ENCODE results near the gene ZNF860.
"Not testable (repeated sequence)": the region's sequence is repeated elsewhere in the genome, so short reads cannot be mapped to it uniquely, and the experiment has no call there.

The ZNF860 gene

DNA sequence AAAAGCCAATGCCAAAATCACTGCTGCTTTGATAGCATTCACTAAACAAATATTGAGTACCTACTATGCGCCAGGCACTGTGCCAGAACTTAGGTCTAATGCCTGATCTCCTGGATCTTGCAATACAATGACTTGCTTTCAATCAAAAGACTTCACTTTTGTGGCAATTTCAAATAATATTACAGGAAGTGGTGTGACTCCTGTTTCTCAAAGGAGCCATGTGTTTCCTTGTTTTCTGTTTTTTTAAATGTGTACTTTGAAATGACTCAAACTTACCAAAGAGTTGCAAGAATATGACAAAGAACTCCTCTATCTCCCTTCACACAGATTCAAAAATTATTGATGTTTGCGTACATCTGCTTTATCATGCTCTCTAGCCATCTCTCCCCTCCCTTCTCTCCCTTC lies 18.7 kb upstream of the ZNF860 start:
- DNase-seq: no peak

DNA sequence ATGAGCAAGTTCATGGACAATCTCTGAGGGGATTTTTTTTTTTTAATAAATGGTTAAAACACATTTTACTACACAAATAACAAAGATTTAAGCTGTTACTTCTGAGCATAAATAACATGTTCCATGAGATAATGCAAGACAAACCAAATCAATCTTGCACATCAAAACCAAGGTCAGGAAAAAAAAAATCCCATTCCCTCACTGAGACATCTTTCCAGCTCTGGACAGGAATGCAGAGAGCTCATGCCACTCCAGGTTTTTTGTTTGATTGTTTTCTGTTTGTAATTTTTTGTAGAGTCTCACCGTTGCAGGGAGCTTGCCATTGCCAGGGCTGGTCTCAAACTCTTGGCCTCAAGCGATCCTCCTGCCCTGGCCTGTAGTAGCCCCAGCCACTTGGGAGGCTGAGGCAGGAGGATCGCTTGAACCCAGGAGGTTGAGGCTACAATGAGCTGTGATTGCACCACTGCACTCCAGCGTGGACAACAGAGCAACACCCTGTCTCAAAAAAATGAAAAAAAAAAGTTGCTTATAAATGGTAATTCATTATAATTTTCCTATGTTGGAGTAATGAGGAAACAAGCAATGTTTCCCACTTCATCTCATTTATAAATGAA lies 14.5 kb upstream of the ZNF860 start:
- DNase-seq: no peak

DNA sequence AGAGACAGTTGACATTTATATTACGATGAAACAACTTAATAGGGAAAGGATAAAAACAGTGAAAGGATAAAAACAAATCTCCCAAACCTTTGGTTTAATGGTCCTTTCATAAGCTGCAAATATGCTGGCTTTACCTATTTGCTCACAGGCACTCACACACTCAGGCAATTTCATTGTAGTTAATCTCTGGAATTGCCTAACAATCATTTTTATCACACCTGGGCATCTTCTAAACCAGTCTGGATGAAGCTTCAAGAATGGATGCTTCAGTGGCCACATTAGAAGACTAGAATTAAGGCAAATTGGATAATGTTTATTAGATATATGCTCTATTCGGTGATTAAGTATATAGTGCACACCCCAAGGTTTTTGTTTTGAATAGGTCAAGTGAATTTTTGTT lies 14.0 kb upstream of the ZNF860 start:
- DNase-seq: no peak

DNA sequence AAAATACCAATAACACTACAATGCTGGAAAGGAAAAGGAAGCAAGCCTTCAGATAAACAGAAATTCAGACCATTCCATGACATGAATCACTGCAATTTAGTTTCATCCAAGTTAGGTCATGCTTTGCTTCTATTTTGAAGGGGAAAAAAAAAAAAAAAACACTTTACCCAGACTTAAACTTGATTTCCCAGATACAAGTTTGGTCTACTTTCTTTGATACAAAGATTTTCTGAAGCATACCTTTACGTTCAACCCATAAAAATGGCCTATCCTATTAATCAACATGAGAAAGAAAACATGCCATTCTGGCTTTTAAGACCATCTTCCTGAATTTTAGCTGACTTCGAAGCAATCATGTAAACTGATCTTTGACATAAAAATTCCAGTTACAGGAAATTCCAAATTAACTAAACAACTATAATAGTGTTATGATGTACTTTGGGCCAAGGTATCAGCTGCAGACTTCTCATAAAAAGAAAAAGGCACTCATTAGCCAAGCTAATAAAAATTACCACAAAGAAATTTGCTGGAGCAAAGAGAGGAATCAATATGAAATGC lies 13.1 kb upstream of the ZNF860 start:
- DNase-seq: no peak

DNA sequence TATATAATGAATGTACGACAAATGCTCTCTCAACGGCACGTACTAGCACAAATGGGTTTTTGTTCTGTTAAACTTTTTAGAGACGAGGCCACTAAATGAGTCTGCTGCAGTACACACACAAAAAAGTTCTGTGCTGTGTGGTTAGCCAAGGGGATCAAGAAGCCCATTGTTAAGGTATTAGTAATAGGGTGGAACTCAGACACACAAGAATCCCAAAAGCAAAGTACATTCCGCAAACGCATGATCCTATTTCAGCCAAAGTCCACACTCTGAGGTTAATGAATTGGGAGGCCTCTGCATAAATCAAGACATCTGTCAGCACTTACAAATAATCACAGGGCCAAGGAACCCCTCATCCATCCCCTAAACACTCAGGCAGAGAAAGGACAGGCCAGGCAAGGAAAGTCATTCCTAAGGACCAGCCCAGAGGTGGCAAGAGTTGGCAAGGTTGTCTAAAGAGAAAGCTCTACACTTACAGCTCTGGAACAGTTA lies 12.6 kb upstream of the ZNF860 start:
- no peak for DNase-seq

DNA sequence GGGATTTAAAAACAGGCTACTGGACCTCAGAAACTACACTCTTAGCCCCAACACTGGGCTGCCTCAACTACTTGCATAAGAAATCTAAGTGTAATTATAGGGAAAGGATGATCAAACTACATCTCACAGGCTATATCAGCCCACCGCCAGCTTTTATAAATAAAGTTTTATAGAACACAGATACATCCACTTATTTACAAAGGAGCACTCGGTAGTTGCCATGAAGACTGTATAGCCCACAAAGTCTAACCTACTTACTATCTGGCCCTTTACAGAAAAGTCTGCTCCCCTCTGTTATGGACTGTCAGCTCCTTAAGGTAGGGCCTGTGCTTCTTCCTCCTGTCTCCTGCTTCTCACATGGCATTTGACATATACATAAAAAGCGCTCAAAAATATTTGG lies 9.9 kb upstream of the ZNF860 start:
- DNase-seq: no peak

DNA sequence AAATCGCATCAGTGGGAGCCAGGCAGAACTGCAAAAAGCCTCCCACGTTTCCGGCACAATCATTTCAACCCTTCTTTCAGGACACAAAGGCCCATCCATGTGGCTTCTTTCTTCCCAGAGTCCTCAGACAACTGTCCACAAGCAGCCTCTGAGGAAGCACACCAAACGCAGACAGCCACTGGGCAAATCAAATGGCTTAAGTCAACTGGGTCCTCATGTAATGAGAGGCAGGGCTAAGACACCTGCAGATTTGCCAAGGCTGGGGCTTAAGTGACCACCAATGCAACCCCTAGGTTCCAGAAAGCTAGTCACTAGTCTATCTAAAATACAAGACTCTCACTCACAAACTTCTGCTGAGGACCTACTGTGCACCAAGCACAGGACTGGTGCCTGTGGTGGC lies 8.5 kb upstream of the ZNF860 start:
- DNase-seq: no peak

DNA sequence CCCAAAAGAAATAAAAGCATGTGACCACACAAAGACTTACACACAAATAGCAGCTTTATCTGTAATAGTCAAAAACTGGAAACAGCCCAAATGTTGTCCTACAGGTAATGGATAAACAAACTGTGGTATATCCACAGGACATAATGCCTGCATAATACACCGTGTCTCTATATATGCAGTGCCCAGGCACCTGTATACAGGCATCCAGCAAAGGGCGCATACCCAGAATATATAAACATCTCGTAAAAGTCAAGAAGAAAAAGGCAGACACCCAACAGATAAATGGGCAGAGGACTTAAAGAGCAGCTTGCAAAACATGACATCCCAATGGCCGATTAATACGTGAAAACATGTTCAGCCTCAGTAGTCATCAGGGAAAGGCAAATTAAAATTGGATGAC lies 7.7 kb upstream of the ZNF860 start:
- no peak for DNase-seq

DNA sequence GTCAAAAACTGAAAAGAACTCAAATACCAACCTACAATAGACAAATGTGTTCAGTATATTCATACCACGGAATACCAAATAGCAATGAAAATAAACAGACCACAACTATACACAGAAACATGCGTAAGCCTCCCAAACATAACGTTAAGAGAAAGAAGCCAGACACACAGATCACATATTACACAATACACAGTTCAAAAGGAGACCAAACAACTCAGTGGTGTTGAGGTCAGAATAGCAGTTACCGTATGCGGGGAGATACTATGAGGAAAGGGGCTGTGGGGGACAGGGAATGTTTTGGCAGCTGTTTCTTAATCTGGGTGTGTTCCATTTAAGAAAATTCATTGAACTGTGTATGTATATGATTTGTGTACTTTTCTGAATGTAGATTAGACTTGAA lies 7.1 kb upstream of the ZNF860 start:
- no peak for DNase-seq

DNA sequence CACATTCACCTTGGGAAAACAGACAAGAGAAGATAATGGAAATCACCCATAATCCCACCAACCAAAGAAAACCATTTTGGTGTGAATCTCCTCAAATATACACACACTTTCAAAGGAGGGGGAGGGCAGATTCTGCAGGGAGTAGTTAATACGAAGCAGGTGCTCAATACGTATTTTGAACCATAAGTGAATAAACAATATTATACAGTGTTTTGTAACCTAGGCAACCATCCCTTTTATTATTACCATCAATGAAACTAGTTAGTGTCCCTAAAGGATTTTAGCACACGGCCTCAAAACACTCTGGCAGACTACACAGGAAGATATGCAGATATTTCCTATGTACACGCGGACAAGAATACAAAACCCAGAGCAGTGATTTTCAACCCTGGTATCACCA lies 6.6 kb upstream of the ZNF860 start:
- no peak for DNase-seq

DNA sequence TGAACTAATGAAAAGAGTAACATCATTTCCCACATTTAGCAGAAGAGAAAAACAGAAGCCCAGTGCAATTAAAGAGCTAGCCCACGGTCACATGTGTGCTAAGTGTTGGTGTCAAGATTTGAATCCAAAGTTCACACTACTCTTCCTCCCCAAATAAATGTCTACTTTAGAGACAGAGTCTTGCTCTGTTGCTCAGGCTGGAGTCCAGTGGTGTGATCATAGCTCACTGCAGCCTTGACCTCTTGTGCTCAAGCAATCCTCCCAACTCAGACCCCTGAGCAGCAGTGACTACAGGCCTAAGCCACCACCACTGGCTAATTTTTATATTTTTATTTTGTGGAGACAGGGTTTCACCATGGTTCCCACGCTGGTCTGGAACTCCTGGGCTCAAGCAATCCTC lies 5.2 kb upstream of the ZNF860 start:
- no peak for DNase-seq

DNA sequence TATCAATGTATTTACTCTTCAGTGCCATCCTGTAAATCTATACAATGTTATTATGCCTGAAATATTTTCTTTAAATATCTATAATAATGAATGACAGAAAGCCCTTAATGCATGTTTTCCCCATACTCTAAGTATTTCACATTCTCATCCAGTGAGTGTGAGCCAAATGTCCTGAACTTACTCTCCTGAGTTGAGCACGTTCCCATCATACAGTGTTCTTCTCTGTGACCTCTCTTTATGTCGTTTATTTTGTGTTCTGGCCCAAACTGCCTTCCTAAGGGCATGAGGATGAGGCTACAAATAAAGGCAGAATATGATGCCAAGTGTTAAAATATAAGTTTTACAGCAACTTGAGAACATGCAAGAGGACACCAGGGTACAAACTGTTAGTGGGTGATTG lies 3.8 kb upstream of the ZNF860 start:
- no peak for DNase-seq

DNA sequence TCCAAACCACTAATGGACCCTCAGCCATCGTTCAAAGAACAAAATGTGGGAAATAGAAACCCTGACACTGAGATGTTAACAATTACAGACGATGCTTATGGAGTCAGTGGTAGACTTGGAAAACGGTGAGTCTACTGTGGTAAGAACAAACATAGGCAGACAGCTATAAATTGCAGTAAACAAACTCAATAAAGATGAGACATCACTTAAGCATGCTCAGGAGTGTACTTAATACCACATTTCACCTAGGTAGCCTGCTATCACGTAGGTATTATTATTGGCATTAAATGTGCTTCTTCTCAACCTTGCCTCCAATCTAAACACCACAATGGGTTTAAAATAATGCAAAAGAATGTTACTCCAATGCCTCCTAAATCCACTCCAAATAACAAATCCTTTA lies 3.0 kb upstream of the ZNF860 start:
- no peak for DNase-seq

DNA sequence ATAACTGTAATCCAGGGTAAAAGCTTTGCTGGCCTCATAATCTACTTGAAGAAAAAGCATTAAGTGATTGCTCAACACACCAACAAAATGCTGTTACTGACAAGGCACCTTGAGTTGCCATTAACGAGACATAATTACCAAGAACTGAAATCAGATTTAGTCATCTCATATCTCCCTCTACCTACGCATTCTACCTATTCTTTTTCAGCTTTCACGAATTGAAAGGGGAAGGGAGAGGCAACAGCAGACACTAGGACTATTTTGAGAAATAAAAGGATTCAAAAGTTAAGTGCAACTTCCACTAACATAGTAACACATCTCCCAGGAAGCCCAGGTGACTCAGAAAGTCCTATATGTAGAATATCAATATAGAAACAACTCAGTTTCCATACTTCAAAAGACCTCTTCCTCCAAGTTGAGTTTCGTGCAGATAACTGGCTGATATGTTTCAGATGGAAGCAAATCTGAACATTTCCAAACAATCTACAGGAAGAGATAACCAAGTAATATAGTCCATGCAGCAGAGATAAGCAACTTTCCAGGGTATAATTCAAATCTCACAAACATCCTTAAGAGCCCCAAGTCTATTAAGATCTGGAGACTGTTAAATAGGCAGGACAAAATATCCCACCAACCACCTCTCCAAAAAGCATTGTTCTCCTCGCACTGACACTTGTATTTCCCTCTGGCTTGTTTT lies 2.4 kb upstream of the ZNF860 start:
- no peak for DNase-seq

DNA sequence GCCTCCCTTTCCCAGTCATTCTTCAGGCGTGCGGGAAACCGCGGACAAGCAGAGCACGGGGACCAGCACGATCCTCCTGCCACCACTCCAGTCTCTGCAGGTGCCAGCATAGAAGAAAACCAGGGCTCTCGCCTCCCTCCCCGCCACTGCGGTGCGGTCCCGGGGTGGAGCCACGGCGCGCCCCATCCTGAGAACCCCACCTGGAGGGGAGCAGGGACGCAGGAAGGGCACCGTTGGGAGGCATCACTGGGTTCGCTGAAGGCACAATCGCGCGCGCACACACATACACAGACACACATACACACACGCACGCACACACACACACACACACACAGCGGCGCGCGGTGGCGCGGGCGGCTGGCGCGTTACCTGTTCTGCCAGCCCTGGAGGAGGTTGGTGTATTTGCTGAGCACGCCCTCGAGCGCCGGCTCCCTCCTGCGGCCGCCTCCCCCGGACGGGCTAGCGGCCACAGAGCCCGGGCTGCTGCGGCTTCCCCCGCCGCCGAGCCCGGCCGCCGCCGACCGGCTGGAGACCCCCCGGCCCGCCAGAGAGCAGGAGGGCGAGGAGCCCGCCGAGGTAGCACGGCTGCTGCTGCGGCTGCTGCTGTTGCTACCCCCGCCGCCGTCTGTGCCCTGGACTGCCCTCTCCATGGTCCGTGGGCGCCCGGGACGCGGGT lies 882 bp upstream of the ZNF860 start:
- DNase-seq: peak; percentile 59

DNA sequence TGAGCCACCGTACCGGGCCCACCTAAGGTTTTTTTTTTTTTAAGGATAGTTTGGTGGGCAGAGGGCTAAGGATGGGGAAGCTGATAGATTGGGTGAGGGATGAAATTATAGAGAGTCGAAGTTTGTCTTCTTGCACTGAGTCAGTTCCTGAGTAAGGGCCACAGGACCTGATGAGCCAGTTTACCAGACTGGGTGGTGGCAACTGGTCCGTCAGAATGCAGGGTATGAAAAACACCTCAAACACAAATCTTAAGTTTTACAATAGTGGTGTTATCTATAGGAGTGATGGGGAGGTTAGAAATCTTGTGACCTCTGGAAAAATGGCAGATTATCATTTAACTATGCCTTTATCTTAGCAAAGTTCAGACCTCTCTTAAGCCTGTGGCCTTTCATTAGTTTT lies 2.8 kb downstream of the ZNF860 start:
- DNase-seq: no peak

DNA sequence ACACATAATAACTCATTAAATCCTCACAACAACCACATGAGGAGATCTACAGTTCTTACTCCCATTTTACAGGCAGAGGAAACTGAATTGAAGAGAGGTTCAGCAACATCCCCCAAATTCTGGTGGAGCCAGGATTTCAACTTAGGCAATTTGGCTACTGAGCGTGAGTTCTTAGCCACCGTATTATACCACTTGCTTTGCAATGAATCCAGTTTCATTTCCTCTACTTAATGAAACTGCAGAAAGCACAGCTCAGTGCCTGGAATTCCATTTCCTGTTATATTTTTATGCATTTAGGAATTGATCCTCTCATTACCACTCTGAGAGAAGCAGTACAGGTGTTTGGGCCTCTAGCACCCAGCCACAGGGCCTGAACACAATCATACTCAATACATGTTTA lies 4.3 kb downstream of the ZNF860 start:
- DNase-seq: no peak

DNA sequence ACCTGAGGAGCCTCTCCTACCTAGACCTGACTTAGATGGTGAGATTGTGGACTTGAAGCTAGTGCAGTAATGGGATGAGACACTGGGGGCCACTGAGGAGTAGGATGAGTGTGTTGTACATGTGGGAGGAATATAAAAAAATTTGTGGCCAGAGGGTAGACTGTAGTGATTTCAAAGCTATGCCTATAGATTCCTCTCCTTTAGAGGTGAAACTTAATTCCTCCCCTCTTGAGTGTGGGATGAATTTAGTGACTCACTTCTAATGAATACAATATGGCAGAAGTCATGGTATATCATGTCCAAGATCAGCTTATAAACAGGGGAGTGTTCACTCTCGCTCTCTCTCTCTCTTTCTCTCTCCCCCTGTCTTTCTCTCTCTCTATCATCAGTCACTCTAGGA lies 6.7 kb downstream of the ZNF860 start:
- no peak for DNase-seq

DNA sequence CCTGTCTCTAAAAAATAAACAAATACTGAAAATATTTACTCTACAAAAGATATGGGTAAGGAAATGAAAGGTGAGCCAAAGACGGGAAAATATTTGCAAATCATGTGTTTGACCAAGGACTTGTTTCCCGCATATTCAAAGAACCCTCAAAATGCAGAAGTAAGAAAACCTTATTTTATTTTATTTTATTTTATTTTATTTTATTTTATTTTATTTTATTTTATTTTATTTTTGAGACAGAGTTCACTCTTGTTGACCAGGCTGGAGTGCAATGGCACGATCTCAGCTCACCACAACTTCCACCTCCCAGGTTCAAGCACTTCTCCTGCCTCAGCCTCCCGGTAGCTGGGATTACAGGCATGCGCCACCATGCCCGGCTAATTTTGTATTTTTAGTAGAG lies 11.4 kb downstream of the ZNF860 start:
- not testable (repeated sequence) for DNase-seq

DNA sequence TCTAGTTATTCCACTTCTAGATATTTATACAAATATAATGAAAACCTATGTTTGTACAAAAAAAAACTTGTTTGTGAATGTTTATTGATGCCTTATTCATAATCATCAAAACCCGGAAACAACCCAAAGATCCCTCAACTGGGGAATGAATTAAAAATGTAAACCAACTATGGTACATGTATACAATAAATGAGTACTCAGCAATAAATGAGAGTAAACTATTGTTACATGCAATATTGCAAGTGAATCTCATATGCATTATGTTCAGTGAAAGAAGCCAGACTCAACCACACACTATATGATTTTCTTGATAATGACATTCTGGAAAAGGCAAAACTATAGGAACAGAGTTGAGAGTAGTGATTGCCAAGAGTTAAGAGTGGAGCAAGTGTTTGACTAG lies 12.3 kb downstream of the ZNF860 start:
- no peak for DNase-seq

DNA sequence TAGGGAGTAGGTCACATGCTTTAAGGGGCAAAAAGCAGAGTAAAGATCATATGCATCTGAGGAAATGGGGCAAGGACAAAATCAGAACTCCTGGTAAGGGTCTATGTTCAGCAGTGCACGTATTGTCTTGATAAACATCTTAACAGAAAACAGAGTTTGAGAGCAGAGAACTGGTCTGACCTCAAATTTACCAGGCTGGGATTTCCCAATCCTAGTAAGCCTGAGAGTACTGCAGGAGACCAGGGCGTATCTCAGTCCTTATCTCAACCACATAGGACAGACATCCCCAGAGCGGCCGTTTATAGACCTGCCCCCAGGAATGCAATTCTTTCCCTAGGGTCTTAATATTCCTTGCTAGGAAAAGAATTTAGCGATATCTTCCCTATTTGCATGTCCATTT lies 13.5 kb downstream of the ZNF860 start:
- DNase-seq: not testable (repeated sequence)

DNA sequence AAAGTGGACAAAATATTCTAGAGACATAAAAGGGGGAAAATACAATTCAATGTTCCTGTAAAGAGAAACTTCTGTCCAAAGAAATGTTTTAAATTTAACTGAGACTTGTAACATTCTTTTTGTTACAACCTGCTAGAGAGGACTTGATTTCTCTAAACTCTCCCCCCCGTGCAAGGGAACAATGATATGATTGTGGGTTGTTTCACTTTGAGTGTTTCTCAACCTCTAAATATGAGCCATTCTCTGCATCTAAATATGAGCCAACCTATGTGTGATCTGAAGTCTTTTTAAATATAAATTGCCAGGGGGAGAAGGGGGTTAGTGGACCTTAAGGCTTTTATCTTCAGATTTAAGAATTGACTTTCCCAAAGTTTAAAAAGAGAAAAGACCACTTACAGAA lies 14.6 kb downstream of the ZNF860 start:
- DNase-seq: no peak

DNA sequence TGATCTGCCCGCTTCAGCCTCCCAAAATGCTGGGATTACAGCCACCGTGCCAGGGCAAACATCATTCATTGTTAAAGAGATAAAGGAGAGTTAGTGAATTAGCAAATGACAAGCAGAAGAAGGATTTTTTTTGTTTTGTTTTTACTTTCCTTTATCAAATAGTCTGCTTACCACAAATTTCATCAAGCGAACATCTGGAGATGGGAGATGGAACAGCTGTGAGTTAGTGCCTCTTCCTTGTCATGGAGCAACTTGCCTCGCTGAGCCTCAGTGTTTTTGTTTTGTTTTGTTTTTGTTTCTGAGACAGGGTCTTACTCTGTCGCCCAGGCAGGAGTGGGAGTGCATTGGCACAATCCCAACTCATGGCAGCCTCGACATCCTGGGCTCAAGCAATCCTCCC lies 15.9 kb downstream of the ZNF860 start:
- DNase-seq: no peak

DNA sequence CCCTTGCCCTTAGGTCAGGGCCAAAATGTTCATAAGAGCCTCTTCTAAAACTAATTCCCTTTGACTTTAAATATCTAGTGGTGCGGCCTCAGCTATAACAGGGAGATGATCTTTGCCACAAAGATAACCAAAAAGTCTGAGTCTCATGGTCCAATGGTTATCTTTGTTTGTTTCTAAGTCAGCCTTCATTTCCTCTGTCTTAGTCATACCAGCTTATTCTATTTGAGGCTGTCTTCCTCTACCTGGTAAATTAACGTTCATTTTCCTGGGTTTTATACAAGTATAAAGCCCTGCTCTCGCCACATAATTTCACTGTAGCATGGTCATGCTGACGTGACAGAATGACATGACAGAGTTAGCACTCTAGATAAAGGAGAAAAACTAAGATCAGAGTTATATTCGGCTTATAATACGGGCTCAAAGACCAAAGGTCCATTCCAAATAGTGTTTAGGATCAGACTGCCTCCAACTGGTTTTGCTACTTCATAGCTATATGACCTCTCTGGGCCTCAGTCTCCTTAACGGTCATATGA lies 18.4 kb downstream of the ZNF860 start:
- no peak for DNase-seq
